GM18907 (cell line): Measurements from ENCODE around the gene EVL.
"Not testable (repeated sequence)": the region's sequence is repeated elsewhere in the genome, so short reads cannot be mapped to it uniquely, and the experiment has no call there.

ENCODE experiments used
- ATAC-seq: cut with Tn5 transposase; IDR thresholded peaks from one replicate; pipeline ENCODE4 v1.9.1; 2021; ENCODE audit warnings: mild to moderate bottlenecking, moderate library complexity; ENCODE audit not compliant: unreplicated experiment

Gene EVL

GRCh38 chr14:100159094-100159864 is 94.1 kb downstream of the EVL start, which contains the start of gene DEGS2:
Gene DEGS2, minus strand, starts transcription at chr14:100159645. Its CDS starts 58 bp downstream, at chr14:100159587.
- ATAC-seq = peak; percentile 45

DNA sequence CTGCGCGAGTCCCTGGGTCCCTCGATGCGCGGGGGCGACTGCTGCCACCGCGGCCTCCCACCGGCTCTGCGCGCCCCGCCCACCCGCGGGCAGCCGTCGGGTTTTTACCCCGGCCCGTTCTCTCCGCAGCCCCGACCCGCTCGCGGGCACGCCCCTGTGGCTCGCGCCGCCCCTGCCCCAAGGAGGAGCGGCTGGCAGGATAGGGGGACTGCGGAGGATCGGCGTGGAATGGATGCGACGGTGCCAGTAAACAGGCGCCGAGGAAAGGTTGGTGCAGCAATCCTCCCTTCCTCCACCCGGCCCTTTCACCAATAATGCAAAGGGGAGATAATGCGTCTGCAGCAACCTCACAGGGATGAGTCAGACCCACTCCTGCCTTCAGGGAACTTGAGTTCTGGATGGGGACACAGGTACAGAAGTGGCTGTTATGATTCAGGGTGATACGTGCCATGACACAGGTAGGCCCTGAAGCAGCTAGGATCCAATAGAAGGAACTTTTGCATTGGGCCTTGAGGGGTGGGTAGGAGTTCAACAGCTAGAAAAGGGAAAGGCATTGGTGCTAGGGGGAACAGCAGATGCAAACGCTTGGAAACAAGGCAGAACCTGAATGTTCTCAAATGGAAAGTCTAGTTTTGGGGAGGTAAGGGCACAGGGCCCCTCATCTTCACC is 94.8 kb downstream of the EVL start:
- ATAC-seq = peak; percentile 12

GRCh38 chr14:100160534-100160916 is 95.3 kb downstream of the EVL start:
- ATAC-seq = no peak

DNA sequence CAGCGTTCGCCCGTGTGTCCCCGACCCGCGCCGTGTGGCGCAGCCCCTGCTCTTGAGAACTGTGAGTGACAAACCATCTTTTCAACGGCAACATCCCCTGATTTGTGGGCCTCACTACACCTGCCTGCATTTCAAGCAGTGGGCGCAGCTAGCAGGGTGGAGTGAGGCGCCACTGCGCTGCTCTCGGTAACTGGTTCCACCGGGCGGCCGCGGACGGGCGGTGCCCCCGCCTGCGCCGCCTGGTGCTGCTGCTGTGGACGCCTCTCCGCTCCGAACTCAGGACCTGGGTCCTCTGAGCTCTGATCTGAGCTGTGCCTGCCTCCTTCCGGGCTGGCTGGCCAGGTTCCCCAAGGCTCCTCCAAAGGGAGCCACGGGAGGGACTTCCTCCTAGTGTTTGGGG is 100.2 kb downstream of the EVL start:
- ATAC-seq = no peak

GRCh38 chr14:100165831-100166440 is 100.7 kb downstream of the EVL start:
- no peak for ATAC-seq

- ATAC-seq = no peak
These were observed 103.3 kb downstream of the EVL start for GRCh38 chr14:100168506-100168905.

DNA sequence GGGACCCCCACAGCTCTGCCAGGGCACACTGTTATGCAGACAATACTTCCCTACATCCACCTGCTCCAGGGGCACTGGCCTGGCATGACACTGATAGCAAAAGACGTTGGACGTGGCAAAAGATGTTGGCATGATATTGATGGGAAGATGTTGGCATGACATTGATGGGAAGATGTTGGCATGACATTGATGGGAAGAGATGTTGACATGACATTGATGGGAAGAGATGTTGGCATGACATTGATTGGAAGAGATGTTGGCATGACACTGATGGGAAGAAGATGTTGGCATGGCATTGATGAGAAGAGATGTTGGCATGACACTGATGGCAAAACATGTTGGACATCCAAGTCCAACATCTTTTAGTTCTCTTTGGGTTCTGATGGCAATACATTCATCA is 105.7 kb downstream of the EVL start:
- no peak for ATAC-seq

GRCh38 chr14:100172811-100173210 is 107.6 kb downstream of the EVL start:
- no peak for ATAC-seq

- no peak for ATAC-seq
These were observed 108.1 kb downstream of the EVL start for GRCh38 chr14:100173353-100173752.

DNA sequence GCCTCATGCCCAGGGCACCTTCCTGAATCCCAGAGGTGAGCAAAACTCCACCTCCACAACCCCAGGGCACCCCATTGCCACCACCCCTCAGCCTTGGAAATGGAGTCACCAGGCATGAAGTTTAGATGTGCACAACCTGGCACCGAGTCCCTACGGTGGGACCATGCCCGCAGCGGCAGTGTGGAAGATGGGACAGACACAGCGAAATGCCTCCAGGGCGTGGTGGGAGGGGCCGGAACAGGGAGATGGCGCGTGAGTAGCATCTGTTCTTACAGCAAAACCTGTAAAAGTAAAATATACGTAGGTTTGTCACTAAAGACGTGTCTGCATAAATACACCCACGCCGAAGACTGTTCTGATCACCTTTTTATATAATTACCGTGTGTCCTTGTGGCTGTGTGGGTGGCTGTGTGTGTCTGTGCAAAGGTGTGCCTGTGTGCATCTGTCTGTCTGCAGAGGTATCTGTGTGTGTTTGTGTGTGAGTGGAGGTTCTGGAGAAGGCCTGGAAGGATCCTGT is 111.6 kb downstream of the EVL start:
- no peak for ATAC-seq

- no peak for ATAC-seq
These were observed 113.5 kb downstream of the EVL start for GRCh38 chr14:100178691-100179090.

GRCh38 chr14:100180671-100181070 is 115.4 kb downstream of the EVL start:
- ATAC-seq = not testable (repeated sequence)

DNA sequence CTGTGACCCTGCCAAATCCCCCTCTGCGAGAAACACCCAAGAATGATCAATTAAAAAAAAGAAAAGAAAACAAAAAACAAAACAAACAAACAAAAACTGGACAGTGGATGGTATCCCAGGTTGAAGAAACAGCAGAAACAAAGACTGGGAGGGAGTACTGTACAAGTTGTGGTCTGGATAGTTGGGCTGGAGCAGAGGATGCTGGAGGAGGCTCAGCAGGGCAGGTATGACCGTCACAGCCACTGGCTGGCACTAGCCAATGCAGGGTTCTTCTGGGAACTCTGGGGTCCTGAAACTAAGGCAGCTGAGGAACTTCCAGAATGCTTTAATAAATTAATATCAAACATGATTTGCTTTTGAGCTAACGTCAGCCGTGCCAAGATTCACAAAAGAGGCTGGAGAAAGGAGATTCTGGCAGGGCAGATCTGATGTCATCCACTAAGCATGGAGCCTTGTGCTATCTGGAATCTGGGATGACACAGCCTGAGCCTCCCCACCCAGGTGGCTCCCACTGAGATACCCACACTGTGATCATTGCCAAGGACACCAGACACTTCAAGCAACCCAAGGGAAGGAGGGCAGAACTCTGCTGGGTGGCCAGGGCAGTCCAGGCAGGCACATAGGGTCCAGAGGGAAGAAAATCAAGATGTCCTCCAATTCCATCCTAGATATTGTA is 116.8 kb downstream of the EVL start:
- not testable (repeated sequence) for ATAC-seq

GRCh38 chr14:100187247-100187833 is 122.1 kb downstream of the EVL start:
- ATAC-seq = no peak

- no peak for ATAC-seq
These were observed 123.3 kb downstream of the EVL start for GRCh38 chr14:100188392-100189030.

GRCh38 chr14:100190126-100190525 is 124.9 kb downstream of the EVL start:
- ATAC-seq = no peak

DNA sequence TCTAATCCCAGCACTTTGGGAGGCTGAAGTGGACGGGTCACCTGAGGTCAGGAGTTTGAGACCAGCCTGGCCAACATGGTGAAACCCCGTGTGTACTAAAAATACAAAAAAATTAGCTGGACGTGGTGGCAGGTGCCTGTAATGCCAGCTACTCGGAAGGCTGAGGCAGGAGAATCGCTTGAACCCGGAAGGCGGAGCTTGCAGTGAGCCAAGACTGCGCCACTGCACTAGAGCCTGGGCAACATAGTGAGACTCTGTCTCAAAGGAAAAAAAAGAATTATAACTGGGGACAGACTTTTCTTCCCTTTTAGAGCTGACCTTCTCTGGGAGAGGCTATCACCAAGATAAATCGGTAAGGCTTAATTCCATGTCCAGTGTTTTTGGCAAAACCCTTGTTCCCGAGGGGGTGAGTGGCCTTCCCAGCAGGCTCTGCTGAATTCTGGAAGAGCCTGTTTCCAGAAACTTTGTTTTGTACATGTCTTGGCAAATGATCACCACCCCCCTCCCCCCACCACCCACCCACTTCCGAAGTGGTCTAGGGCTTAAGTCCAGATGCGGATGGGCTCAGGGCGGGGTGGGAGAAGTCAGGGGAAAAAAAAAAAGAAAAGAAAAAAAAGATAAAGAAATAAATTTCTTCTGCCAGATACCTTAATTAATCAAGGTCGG is 126.5 kb downstream of the EVL start:
- ATAC-seq = no peak

- no peak for ATAC-seq
These were observed 127.0 kb downstream of the EVL start for GRCh38 chr14:100192250-100192671.

- ATAC-seq = peak; percentile 99
These were observed 127.6 kb downstream of the EVL start for GRCh38 chr14:100192672-100193416.
